Testis (tissue), 2 donors: ENCODE measurements around the gene PCNX1.

Source experiments
- POLR2A ChIP-seq: fragments of 450-650 bp; IDR thresholded peaks from one replicate; pipeline ENCODE4 v1.6.1; 2017; ENCODE audit warnings: antibody characterized with exemption, mild to moderate bottlenecking, moderate library complexity
- TF ChIP-seq, protein P1 (sequence below), 3 experiments: fragments of 450-650 bp in 2 of 3; fragments of 200-600 bp in 1 of 3; sonication (generic) in 1 of 3; IDR thresholded peaks; one replicate each; pipeline ENCODE4 v1.5.1; 2016 to 2019; ENCODE audit warnings: antibody characterized with exemption in 3 of 3, mild to moderate bottlenecking in 2 of 3, moderate library complexity in 1 of 3

DNA sequence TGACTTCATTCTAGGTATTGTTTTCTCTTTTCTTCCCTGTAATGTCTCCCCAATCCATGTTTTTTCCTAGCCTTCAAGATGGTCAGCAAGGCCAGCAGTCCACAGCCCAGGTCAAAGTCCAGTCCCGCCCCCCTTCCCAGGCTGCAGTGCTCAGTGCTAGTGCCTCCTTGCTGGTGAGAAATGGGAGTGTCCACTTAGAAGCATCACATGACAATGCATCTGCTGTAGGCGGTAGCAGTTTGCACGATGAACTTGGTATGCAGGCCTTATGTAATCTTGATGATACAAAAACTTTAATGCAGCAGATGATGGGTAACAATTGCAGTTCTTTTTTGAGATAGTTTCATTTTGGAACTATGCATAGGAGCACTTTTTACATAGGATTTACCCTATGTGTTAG lies 88.4 kb downstream of the PCNX1 start:
- TF ChIP-seq, protein P1, sequence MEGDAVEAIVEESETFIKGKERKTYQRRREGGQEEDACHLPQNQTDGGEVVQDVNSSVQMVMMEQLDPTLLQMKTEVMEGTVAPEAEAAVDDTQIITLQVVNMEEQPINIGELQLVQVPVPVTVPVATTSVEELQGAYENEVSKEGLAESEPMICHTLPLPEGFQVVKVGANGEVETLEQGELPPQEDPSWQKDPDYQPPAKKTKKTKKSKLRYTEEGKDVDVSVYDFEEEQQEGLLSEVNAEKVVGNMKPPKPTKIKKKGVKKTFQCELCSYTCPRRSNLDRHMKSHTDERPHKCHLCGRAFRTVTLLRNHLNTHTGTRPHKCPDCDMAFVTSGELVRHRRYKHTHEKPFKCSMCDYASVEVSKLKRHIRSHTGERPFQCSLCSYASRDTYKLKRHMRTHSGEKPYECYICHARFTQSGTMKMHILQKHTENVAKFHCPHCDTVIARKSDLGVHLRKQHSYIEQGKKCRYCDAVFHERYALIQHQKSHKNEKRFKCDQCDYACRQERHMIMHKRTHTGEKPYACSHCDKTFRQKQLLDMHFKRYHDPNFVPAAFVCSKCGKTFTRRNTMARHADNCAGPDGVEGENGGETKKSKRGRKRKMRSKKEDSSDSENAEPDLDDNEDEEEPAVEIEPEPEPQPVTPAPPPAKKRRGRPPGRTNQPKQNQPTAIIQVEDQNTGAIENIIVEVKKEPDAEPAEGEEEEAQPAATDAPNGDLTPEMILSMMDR (IDR thresholded peaks at IDR 0.05) = no peak
- no peak for TF ChIP-seq POLR2A
